Mesothelial cell of epicardium (in vitro differentiated cells): ENCODE measurements around the gene RHPN2. TPM values are rescaled to one million over a fixed set of nuclear protein-coding genes. Genes with fewer than 3 reads are reported as not detected.
"Not testable (repeated sequence)": the region's sequence is repeated elsewhere in the genome, so short reads cannot be mapped to it uniquely, and the experiment has no call there.

Source experiments
- DNase-seq, 2 experiments: peaks; one replicate each; pipeline ENCODE4 v3.0.0; 2021; ENCODE audit warnings: low spot score in 2 of 2; ENCODE audit not compliant: unreplicated experiment in 2 of 2
- H3K27ac Mint-ChIP-seq: 2 replicates; pipeline ENCODE4 v1.8.0; 2021; ENCODE audit warnings: mixed read lengths
- H3K27me3 Mint-ChIP-seq: 2 replicates; pipeline ENCODE4 v1.8.0; 2021; ENCODE audit warnings: low read depth, mixed read lengths
- H3K36me3 Mint-ChIP-seq: 2 replicates; pipeline ENCODE4 v1.8.0; 2021; ENCODE audit warnings: mixed read lengths
- H3K4me1 Mint-ChIP-seq: 2 replicates; pipeline ENCODE4 v1.8.0; 2021; ENCODE audit warnings: mixed read lengths
- H3K4me3 Mint-ChIP-seq: 2 replicates; pipeline ENCODE4 v1.8.0; 2021; ENCODE audit warnings: mild to moderate bottlenecking, moderate library complexity, mixed read lengths
- H3K9me3 Mint-ChIP-seq: 2 replicates; pipeline ENCODE4 v1.8.0; 2021; ENCODE audit warnings: mixed read lengths
- total RNA-seq: library from RNA; stranded (reverse); gene quantifications from 3 replicates; pipeline ENCODE4 v1.2.1, GENCODE V29; 2021
- TF ChIP-seq, protein P1 (sequence below): fragments of 200-600 bp; sonication (generic); IDR thresholded peaks from one replicate; pipeline ENCODE4 v1.5.0; 2021; ENCODE audit warnings: antibody characterized with exemption; ENCODE audit not compliant: unreplicated experiment

The RHPN2 gene
- total RNA-seq, 1 donor from 2014 or later, result 23.3 TPM

DNA sequence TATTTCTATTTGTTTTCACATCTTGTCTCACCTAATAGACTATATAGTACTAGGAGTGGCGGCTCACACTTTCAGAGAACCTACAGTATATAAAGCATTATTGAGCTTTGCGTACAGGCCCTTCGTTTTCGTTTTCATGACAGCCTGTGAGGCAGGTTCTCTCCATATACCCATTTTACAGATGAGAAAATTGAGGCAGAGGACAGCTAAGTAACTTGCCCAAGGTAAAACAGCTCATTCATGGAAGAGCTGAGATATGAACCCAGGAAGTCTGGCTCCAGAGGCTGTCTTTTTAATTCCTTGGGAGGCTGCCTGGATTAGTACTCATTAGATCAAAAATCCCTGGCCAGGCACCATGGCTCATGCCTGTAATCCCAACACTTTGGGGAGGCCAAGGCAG is 63.8 kb downstream of the RHPN2 start:
- Mint-ChIP-seq H3K4me3 (no peak overlapping the region), H3K36me3 (peaks cover 23% of the 10 kb centered on the region), H3K27ac (no peak overlapping the region), H3K27me3 (no peaks in the 10 kb centered on the region), H3K9me3 (no peaks in the 10 kb centered on the region), H3K4me1 (peaks cover 4% of the 10 kb centered on the region)
- no peak for DNase-seq
- TF ChIP-seq, protein P1, sequence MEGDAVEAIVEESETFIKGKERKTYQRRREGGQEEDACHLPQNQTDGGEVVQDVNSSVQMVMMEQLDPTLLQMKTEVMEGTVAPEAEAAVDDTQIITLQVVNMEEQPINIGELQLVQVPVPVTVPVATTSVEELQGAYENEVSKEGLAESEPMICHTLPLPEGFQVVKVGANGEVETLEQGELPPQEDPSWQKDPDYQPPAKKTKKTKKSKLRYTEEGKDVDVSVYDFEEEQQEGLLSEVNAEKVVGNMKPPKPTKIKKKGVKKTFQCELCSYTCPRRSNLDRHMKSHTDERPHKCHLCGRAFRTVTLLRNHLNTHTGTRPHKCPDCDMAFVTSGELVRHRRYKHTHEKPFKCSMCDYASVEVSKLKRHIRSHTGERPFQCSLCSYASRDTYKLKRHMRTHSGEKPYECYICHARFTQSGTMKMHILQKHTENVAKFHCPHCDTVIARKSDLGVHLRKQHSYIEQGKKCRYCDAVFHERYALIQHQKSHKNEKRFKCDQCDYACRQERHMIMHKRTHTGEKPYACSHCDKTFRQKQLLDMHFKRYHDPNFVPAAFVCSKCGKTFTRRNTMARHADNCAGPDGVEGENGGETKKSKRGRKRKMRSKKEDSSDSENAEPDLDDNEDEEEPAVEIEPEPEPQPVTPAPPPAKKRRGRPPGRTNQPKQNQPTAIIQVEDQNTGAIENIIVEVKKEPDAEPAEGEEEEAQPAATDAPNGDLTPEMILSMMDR, result no peak

DNA sequence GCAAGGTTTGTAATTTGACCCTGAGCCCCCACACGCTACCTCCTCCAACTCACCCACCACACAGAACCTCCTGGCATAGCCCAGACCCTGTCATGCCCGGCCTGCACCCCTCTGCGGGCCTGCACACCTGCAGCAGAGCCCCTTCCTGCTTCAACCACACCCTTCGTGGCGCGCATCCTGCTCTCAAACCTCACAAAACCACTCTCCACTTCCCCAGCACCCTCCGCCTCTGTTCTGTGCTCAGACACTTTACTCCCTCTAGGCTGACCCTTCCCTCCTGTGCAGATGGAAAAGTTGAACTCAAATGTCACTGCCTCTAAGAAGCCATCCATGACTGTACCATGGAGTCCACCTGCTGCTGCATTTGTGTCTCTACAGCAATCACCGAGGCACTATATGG is 64.2 kb downstream of the RHPN2 start:
- no peak for DNase-seq
- H3K36me3 Mint-ChIP-seq, result peaks cover 25% of the 10 kb centered on the region
- no peak overlapping the region for H3K27ac Mint-ChIP-seq
- TF ChIP-seq, protein P1, result no peak
- H3K27me3 Mint-ChIP-seq, result no peaks in the 10 kb centered on the region
- H3K4me3 Mint-ChIP-seq, result no peak overlapping the region
- peaks cover 3% of the 10 kb centered on the region for H3K4me1 Mint-ChIP-seq
- no peaks in the 10 kb centered on the region for H3K9me3 Mint-ChIP-seq

DNA sequence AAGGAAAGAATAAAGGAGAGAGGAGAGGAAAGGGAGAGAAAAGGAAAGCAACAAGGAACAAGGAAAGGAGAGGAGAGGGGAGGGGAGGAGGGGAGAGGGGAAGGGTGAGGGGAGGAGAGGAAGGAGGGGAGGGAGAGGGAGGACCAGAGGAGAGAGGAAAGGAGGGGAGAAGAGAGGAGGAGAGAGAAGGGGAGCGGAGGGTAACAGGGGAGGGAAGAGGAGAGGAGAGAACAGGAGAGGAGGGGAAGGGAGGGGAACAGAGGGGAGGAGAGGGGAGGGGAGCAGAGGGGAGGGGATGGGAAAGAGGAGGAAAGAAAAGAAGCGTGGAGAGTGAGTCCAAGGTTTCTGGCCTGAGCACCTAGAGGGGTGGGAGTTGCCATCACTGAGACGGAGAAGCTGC is 66.0 kb downstream of the RHPN2 start:
- Mint-ChIP-seq H3K4me1 (no peaks in the 10 kb centered on the region), H3K27me3 (no peaks in the 10 kb centered on the region), H3K4me3 (no peak overlapping the region), H3K36me3 (peaks cover 27% of the 10 kb centered on the region), H3K27ac (no peak overlapping the region), H3K9me3 (no peaks in the 10 kb centered on the region)
- TF ChIP-seq, protein P1, result no peak
- no peak for DNase-seq

DNA sequence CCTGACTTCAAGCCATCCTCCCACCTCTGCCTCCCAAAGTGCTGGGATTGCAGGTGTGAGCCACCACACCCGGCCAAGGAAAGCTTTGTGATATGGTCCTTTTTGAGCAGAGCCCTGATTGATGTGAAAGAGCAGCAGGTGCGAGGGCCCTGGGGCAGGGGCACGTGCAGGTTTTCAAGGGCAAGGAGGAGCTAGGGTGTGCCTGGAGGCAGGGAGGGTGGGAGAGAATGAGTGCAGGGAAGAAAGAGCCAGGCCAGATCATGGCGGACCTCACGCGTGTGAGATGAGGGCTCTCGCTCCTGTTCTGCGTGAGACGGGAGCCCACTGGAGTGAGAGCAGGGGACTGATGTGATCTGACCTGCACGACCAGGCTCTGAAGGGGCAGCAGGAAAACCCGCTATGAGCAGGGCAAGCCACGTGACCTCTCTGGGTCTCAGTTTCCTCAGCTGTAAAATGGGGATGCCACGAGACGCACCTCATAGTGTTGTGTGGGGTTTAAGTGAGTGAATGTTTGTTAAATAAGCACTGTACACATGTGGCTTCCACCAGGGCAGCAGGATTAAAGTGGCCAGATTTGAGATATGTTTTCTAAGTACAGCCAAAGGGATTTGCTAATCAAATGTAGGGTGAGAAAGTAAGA is 66.9 kb downstream of the RHPN2 start:
- Mint-ChIP-seq H3K9me3 (no peaks in the 10 kb centered on the region), H3K27ac (no peak overlapping the region), H3K4me1 (no peaks in the 10 kb centered on the region), H3K36me3 (peaks cover 26% of the 10 kb centered on the region), H3K27me3 (no peaks in the 10 kb centered on the region), H3K4me3 (no peak overlapping the region)
- TF ChIP-seq, protein P1, result no peak
- DNase-seq, result no peak

- not testable (repeated sequence) for DNase-seq, H3K9me3 Mint-ChIP-seq, H3K27me3 Mint-ChIP-seq, H3K4me1 Mint-ChIP-seq, H3K4me3 Mint-ChIP-seq
- Mint-ChIP-seq H3K36me3 (peaks cover 26% of the 10 kb centered on the region), H3K27ac (peak overlapping the region; percentile 32)
Observed at GRCh38 chr19:32997061-32997464, 67.6 kb downstream of the RHPN2 start.

DNA sequence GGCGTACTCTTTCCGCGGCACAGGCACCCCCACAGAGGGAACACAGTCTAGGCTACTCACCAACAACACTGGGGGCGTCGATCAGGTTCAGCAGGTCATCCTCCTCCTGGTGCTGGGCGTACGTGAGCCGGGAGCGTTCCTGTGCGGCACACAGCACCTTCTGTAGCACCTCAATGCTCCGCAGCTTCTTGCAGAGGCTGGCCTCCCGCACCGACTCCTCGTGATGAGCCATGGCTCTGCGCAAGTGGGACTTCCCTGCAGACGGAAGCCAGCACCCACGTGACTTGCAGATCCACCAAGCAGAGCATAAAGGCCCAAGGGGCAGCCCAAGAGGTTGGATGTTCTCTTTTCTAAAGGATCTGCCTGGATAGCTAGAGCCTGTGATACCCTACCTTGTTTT is 68.7 kb downstream of the RHPN2 start:
- H3K27me3 Mint-ChIP-seq, H3K9me3 Mint-ChIP-seq, H3K4me1 Mint-ChIP-seq, DNase-seq, H3K4me3 Mint-ChIP-seq, H3K27ac Mint-ChIP-seq: not testable (repeated sequence)
- peaks cover 28% of the 10 kb centered on the region for H3K36me3 Mint-ChIP-seq

DNA sequence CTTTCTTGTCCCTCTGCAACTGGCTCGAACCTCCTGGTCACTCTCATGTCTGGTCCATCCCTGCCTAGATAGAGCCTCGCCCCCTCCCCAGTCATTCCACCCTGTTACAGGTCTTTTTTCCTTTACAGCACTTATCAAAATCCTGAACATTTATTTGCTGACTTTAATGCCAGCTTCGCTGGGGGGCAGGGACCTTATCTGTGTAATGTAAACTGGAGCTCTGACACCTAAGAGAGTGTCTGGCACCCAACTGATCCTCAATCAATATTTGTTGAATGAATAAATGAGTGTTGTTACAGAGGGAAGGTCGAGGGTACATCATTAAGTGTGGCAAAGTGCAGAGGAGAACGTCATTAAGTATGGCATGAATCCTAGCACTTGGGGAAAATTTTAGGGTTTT is 76.0 kb downstream of the RHPN2 start:
- Mint-ChIP-seq H3K4me3 (no peak overlapping the region), H3K27me3 (no peaks in the 10 kb centered on the region), H3K4me1 (no peaks in the 10 kb centered on the region), H3K27ac (no peak overlapping the region), H3K9me3 (no peaks in the 10 kb centered on the region), H3K36me3 (peaks cover 21% of the 10 kb centered on the region)
- TF ChIP-seq, protein P1, result no peak
- DNase-seq, result no peak

GRCh38 chr19:32988254-32988653 is 76.4 kb downstream of the RHPN2 start:
- H3K4me1 Mint-ChIP-seq, H3K27me3 Mint-ChIP-seq, H3K4me3 Mint-ChIP-seq, H3K9me3 Mint-ChIP-seq, DNase-seq, H3K27ac Mint-ChIP-seq: not testable (repeated sequence)
- H3K36me3 Mint-ChIP-seq, result peaks cover 19% of the 10 kb centered on the region

DNA sequence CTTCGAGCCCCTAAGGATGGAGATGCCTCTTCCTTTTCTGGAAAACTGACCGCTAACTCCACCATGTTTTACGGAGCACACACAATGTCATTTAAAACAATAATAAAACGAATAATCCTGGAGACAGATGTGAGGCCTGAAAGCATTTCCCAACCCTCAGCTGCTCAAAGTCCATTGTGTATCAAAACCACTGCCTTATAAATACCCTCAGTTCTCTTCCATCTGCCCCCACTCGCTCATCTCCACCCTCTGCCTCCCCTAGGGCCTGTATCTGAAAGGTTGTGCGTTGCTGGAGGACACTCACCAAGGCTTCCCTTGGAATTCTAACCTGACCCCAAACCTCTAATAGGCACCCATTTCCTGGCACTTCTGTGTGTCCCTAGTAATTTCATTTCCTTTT is 82.2 kb downstream of the RHPN2 start:
- H3K27me3 Mint-ChIP-seq, H3K4me1 Mint-ChIP-seq, DNase-seq, H3K4me3 Mint-ChIP-seq, H3K9me3 Mint-ChIP-seq, H3K27ac Mint-ChIP-seq: not testable (repeated sequence)
- peaks cover 16% of the 10 kb centered on the region for H3K36me3 Mint-ChIP-seq
